Glutamatergic neuron (in vitro differentiated cells): ENCODE data around the gene CADM2. TPM values are rescaled to one million over a fixed set of nuclear protein-coding genes. Genes with fewer than 3 reads are reported as not detected.

Source experiments
- DNase-seq: peaks from one replicate; pipeline ENCODE4 v3.0.0; 2022
- H3K27ac Mint-ChIP-seq: one replicate; pipeline ENCODE4 v1.8.0; 2020; ENCODE audit warnings: mild to moderate bottlenecking, mixed read lengths, inconsistent platforms; ENCODE audit not compliant: unreplicated experiment
- H3K27me3 Mint-ChIP-seq: one replicate; pipeline ENCODE4 v1.8.0; 2020; ENCODE audit warnings: mild to moderate bottlenecking, moderate library complexity, mixed read lengths, inconsistent platforms; ENCODE audit not compliant: unreplicated experiment
- H3K36me3 Mint-ChIP-seq: one replicate; pipeline ENCODE4 v1.8.0; 2020; ENCODE audit warnings: mild to moderate bottlenecking, mixed read lengths, inconsistent platforms; ENCODE audit not compliant: unreplicated experiment
- H3K4me1 Mint-ChIP-seq: one replicate; pipeline ENCODE4 v1.8.0; 2020; ENCODE audit warnings: mild to moderate bottlenecking, low read depth, mixed read lengths, inconsistent platforms; ENCODE audit not compliant: unreplicated experiment
- H3K4me3 Mint-ChIP-seq: one replicate; pipeline ENCODE4 v1.8.0; 2020; ENCODE audit warnings: mild to moderate bottlenecking, mixed read lengths, inconsistent platforms; ENCODE audit not compliant: unreplicated experiment
- H3K9me3 Mint-ChIP-seq: one replicate; pipeline ENCODE4 v1.8.0; 2020; ENCODE audit warnings: mild to moderate bottlenecking, moderate library complexity, mixed read lengths, inconsistent platforms; ENCODE audit not compliant: unreplicated experiment
- total RNA-seq: library from RNA; stranded (reverse); fragmentation: NEBNext Ultra II Directional; extraction: Animal tissue kit (Norgen Biotek cat#: 25700); gene quantifications from one replicate; pipeline ENCODE4 v1.2.1, GENCODE V29; 2021; ENCODE audit not compliant: unreplicated experiment
- TF ChIP-seq, protein P1 (sequence below): fragments of 200-600 bp; sonication (generic); IDR thresholded peaks from one replicate; pipeline ENCODE4 v1.5.0; 2021; ENCODE audit not compliant: partially characterized antibody, unreplicated experiment

Gene CADM2
- total RNA-seq, 1 donor from 2014 or later, result 233 TPM

DNA sequence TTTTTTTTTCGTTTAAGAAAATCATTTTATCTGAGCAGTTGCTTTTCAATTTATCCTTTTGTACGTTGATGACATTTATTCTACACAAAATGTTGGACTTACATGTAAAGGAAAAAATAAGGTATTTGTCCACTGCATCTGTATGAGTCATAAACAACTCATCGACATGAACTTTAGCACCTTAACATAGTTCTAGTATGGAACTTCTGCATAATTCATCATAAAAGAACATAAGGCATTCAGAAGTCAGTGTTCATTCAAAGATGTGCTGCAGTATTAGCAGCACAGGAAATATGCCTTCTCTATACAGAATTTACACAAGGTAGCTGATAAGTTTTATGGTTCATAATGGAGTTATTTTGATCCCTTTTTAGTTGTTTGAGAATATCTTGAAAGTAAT, 801.6 kb downstream of the CADM2 start:
- H3K27ac Mint-ChIP-seq, result no peak overlapping the region
- TF ChIP-seq, protein P1, sequence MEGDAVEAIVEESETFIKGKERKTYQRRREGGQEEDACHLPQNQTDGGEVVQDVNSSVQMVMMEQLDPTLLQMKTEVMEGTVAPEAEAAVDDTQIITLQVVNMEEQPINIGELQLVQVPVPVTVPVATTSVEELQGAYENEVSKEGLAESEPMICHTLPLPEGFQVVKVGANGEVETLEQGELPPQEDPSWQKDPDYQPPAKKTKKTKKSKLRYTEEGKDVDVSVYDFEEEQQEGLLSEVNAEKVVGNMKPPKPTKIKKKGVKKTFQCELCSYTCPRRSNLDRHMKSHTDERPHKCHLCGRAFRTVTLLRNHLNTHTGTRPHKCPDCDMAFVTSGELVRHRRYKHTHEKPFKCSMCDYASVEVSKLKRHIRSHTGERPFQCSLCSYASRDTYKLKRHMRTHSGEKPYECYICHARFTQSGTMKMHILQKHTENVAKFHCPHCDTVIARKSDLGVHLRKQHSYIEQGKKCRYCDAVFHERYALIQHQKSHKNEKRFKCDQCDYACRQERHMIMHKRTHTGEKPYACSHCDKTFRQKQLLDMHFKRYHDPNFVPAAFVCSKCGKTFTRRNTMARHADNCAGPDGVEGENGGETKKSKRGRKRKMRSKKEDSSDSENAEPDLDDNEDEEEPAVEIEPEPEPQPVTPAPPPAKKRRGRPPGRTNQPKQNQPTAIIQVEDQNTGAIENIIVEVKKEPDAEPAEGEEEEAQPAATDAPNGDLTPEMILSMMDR, result no peak
- peaks cover 5% of the 10 kb centered on the region for H3K27me3 Mint-ChIP-seq
- H3K36me3 Mint-ChIP-seq, result peaks cover 6% of the 10 kb centered on the region
- no peak overlapping the region for H3K4me3 Mint-ChIP-seq
- H3K4me1 Mint-ChIP-seq, result peaks cover 29% of the 10 kb centered on the region
- H3K9me3 Mint-ChIP-seq, result peaks cover 3% of the 10 kb centered on the region
- DNase-seq, result no peak

DNA sequence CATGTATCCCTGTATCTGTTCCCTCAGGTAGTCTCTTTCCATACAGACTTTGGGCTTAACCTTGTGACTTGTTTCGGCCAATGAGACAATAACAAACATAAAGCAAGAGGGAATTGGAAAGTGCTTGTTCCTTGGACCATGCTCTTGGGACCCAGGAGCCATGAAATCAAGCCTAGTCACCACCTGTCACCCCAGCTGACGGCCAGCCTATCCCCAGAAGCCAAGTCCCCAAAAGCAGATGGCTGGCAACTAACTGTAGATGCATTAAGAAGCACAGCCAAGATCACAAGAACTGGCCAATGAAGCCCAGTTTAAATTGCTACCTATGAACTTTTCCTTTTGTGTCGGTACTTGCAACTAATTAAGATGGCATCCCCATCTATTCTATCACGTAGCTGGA, 822.0 kb downstream of the CADM2 start:
- TF ChIP-seq, protein P1, result no peak
- peak overlapping the region; percentile 98 for H3K27ac Mint-ChIP-seq
- H3K9me3 Mint-ChIP-seq, result peaks cover 51% of the 10 kb centered on the region
- peak overlapping the region; percentile 98 for H3K4me3 Mint-ChIP-seq
- peaks cover 24% of the 10 kb centered on the region for H3K36me3 Mint-ChIP-seq
- DNase-seq, result peak; percentile 82
- peaks cover 30% of the 10 kb centered on the region for H3K27me3 Mint-ChIP-seq
- H3K4me1 Mint-ChIP-seq, result peaks cover 26% of the 10 kb centered on the region

DNA sequence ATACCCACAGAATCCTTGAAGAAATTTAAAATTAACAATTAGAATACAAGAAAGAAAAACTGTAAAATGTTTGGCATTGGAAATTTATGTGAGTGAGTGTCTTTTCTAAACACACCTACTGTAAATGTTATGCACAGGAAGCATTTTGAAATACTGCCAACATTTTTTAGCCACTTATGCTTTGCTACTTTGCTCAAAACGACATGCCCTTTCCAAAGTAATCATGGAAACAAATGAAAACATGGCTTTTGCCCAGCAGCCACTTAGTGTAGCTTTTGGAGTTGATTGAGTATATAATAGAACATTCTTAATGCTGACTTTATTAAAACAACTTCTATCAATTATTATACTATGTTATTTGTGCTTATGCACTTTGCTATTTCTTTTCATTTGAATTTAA, 823.0 kb downstream of the CADM2 start:
- peak overlapping the region; percentile 98 for H3K4me3 Mint-ChIP-seq

GRCh38 chr3:85783291-85783690, 824.5 kb downstream of the CADM2 start:
- peaks cover 44% of the 10 kb centered on the region for H3K9me3 Mint-ChIP-seq
- H3K4me3 Mint-ChIP-seq, result peak overlapping the region; percentile 90
- peak overlapping the region; percentile 94 for H3K27ac Mint-ChIP-seq
- DNase-seq, result peak; percentile 27
- TF ChIP-seq, protein P1, result no peak
- H3K27me3 Mint-ChIP-seq, result peaks cover 23% of the 10 kb centered on the region
- H3K36me3 Mint-ChIP-seq, result peaks cover 16% of the 10 kb centered on the region
- peaks cover 41% of the 10 kb centered on the region for H3K4me1 Mint-ChIP-seq

More for the DNA sequence above, 823.0 kb downstream of the CADM2 start:
- no peak for DNase-seq
- Mint-ChIP-seq H3K27me3 (peaks cover 28% of the 10 kb centered on the region), H3K27ac (peak overlapping the region; percentile 98), H3K9me3 (peaks cover 51% of the 10 kb centered on the region), H3K4me1 (peaks cover 32% of the 10 kb centered on the region), H3K36me3 (peaks cover 24% of the 10 kb centered on the region)
- TF ChIP-seq, protein P1, result no peak

- peaks cover 22% of the 10 kb centered on the region for H3K9me3 Mint-ChIP-seq
- TF ChIP-seq, protein P1, result no peak
Measured at GRCh38 chr3:85785766-85786165, 827.0 kb downstream of the CADM2 start.

More at GRCh38 chr3:85785766-85786165, 827.0 kb downstream of the CADM2 start:
- DNase-seq, result no peak
- Mint-ChIP-seq H3K27me3 (peaks cover 10% of the 10 kb centered on the region), H3K36me3 (peaks cover 2% of the 10 kb centered on the region), H3K4me1 (peaks cover 50% of the 10 kb centered on the region), H3K27ac (peak overlapping the region; percentile 94), H3K4me3 (peak overlapping the region; percentile 90)
